ENCODE results near the gene B4GALT2. TPM values are rescaled to one million over a fixed set of nuclear protein-coding genes. Genes with fewer than 3 reads are reported as not detected.

Gene B4GALT2
- total RNA-seq, 1 experiment from 2014 or later: 70.9 TPM

- H3K4me3 Mint-ChIP-seq: no peak overlapping the region
- no peak overlapping the region for H2AK5ac ChIP-seq (ENCODE audit: insufficient read length, low read length)
- no peak overlapping the region for H3K27ac ChIP-seq (ENCODE audit: insufficient read length, low read depth, low read length)
- peaks cover 4% of the 10 kb centered on the region for H3K27me3 Mint-ChIP-seq (ENCODE audit: low read depth)
- peaks cover 6 to 25% (median 18%) of the 10 kb centered on the region in 3 experiments; a peak in 6 of 7 replicates for H3K36me3 Mint-ChIP-seq (ENCODE audit: insufficient read depth in 1 of 3, low read depth in 3 of 3)
- H3K9me3 ChIP-seq (ENCODE audit: control insufficient read depth, low read depth, low read length): no peaks in the 10 kb centered on the region
- H3K79me1 ChIP-seq (ENCODE audit: insufficient read depth, low read depth, low read length, poor library complexity, severe bottlenecking): no peaks in the 10 kb centered on the region
- H3K27me3 ChIP-seq (ENCODE audit: insufficient read depth, low read length): no peaks in the 10 kb centered on the region
- H2BK12ac ChIP-seq (ENCODE audit: insufficient read length, low read depth, low read length): no peak overlapping the region
- H3K79me2 ChIP-seq (ENCODE audit: insufficient read depth, low read length): no peaks in the 10 kb centered on the region
- no peak overlapping the region for H3T11ph ChIP-seq (ENCODE audit: low read length)
- H2AFZ ChIP-seq (ENCODE audit: low read length): no peak overlapping the region
- H4K5ac ChIP-seq (ENCODE audit: insufficient read length, low read depth, low read length): no peak overlapping the region
- H3K14ac ChIP-seq (ENCODE audit: insufficient read depth, low read length): no peak overlapping the region
- DNase-seq: no peak
- H2BK20ac ChIP-seq (ENCODE audit: low read depth, low read length, poor library complexity, severe bottlenecking): no peak overlapping the region
- H3K9me3 Mint-ChIP-seq: no peaks in the 10 kb centered on the region
- no peak overlapping the region for H3K4ac ChIP-seq (ENCODE audit: low read depth, low read length)
- peaks cover 11 to 22% of the 10 kb centered on the region in 2 experiments; a peak in 3 of 4 replicates for H3K4me1 Mint-ChIP-seq
- no peak overlapping the region for H4K8ac ChIP-seq (replicated peaks; ENCODE audit: insufficient read length, low read depth, low read length)
- no peak overlapping the region for H3K4me2 ChIP-seq (ENCODE audit: insufficient read depth, insufficient read length, low read length)
- H4K91ac ChIP-seq (ENCODE audit: insufficient read length, low read depth, low read length): no peak overlapping the region
- no peaks in the 10 kb centered on the region for H3K4me1 ChIP-seq (ENCODE audit: insufficient read depth, low read length)
- peak overlapping the region in 2 of 3 experiments; percentile 21 to 48; a peak in 2 of 7 replicates for H3K27ac Mint-ChIP-seq
- H2BK5ac ChIP-seq (ENCODE audit: insufficient read length, low read length): no peak overlapping the region
- no peak overlapping the region for H3K56ac ChIP-seq (ENCODE audit: insufficient read length, low read depth, low read length)
- H2BK15ac ChIP-seq (ENCODE audit: low read depth, low read length): no peak overlapping the region
- no peak overlapping the region for H3K9ac ChIP-seq (ENCODE audit: extremely low read depth, insufficient read length, low read length)
- peaks cover 7% of the 10 kb centered on the region for H3K23me2 ChIP-seq (ENCODE audit: insufficient read length, low read depth, low read length, poor library complexity, severe bottlenecking)
- no peak for TF ChIP-seq CTCF (conservative IDR thresholded peaks at IDR 0.05)
- no peak overlapping the region for H3K23ac ChIP-seq (ENCODE audit: insufficient read length, low read depth, low read length)
- H4K20me1 ChIP-seq (ENCODE audit: control insufficient read depth, insufficient read depth, insufficient read length): no peaks in the 10 kb centered on the region
- H3K18ac ChIP-seq (ENCODE audit: insufficient read length, low read depth, low read length): no peak overlapping the region
- no CpG with 5 or more reads among the region's 21 CpGs for WGBS (ENCODE audit: extremely low coverage, insufficient read length, low lambda C conversion rate)
- H2BK120ac ChIP-seq (ENCODE audit: low read depth, low read length, poor library complexity, severe bottlenecking): no peak overlapping the region
Observed at GRCh38 chr1:43995984-43996732, 17.1 kb downstream of the B4GALT2 start.
